Embryonic facial prominence (tissue), 1 donor: ENCODE measurements around the gene ITGA2B.
"Not testable (repeated sequence)": the region's sequence is repeated elsewhere in the genome, so short reads cannot be mapped to it uniquely, and the experiment has no call there.

ENCODE experiments used
- DNase-seq: peaks from one replicate; pipeline ENCODE4 v3.0.0-alpha.2; 2016; ENCODE audit errors: extremely low spot score

ITGA2B gene

GRCh38 chr17:44351961-44352827 lies 37.3 kb downstream of the ITGA2B start:
- DNase-seq: no peak

GRCh38 chr17:44351464-44351863 lies 38.0 kb downstream of the ITGA2B start:
- DNase-seq: no peak

GRCh38 chr17:44350733-44351226 lies 38.7 kb downstream of the ITGA2B start:
- no peak for DNase-seq

- DNase-seq: no peak
Observed at GRCh38 chr17:44349553-44350070, 39.8 kb downstream of the ITGA2B start.

GRCh38 chr17:44348988-44349364 lies 40.5 kb downstream of the ITGA2B start:
- DNase-seq: no peak

- DNase-seq: no peak
Observed at GRCh38 chr17:44348234-44348987, 41.0 kb downstream of the ITGA2B start.

- DNase-seq: not testable (repeated sequence)
Observed at GRCh38 chr17:44347206-44348055, 42.0 kb downstream of the ITGA2B start.

GRCh38 chr17:44346064-44346844 lies 43.2 kb downstream of the ITGA2B start:
- DNase-seq: no peak

GRCh38 chr17:44345454-44346026 lies 43.9 kb downstream of the ITGA2B start:
- no peak for DNase-seq

GRCh38 chr17:44344939-44345453 lies 44.5 kb downstream of the ITGA2B start, which contains the start of gene GRN:
TSS of gene GRN (plus strand) at chr17:44345302. CDS start at chr17:44349165, 3,863 bp downstream.
- peak; percentile 97 for DNase-seq

- no peak for DNase-seq
Observed at GRCh38 chr17:44343510-44344209, 45.8 kb downstream of the ITGA2B start.

- DNase-seq: not testable (repeated sequence)
Observed at GRCh38 chr17:44340553-44340952, 48.9 kb downstream of the ITGA2B start.

- no peak for DNase-seq
Observed at GRCh38 chr17:44338702-44339101, 50.7 kb downstream of the ITGA2B start.

- DNase-seq: no peak
Observed at GRCh38 chr17:44335968-44336367, 53.5 kb downstream of the ITGA2B start.

- DNase-seq: no peak
Observed at GRCh38 chr17:44335564-44335963, 53.9 kb downstream of the ITGA2B start.

- DNase-seq: no peak
Observed at GRCh38 chr17:44334727-44335126, 54.7 kb downstream of the ITGA2B start.

- DNase-seq: no peak
Observed at GRCh38 chr17:44334315-44334714, 55.1 kb downstream of the ITGA2B start.

- DNase-seq: no peak
Observed at GRCh38 chr17:44333371-44333770, 56.1 kb downstream of the ITGA2B start.

GRCh38 chr17:44331249-44331760 lies 58.1 kb downstream of the ITGA2B start:
- DNase-seq: no peak
